HL-60 (cell line): ENCODE data around the gene CLIC4.
"Not testable (repeated sequence)": the region's sequence is repeated elsewhere in the genome, so short reads cannot be mapped to it uniquely, and the experiment has no call there.

Experiments used
- GABPA ChIP-seq: IDR thresholded peaks from 2 replicates; pipeline ENCODE4 v1.6.1; 2012; ENCODE audit warnings: low read depth
- POLR2AphosphoS5 ChIP-seq: IDR thresholded peaks from 2 replicates; pipeline ENCODE4 v1.6.1; 2012; ENCODE audit warnings: low read depth
- TF ChIP-seq, protein P1 (sequence below): IDR thresholded peaks from one replicate; pipeline ENCODE4 v1.5.1; 2011; ENCODE audit warnings: low read length, control low read depth, inconsistent platforms; ENCODE audit not compliant: insufficient read depth

DNA sequence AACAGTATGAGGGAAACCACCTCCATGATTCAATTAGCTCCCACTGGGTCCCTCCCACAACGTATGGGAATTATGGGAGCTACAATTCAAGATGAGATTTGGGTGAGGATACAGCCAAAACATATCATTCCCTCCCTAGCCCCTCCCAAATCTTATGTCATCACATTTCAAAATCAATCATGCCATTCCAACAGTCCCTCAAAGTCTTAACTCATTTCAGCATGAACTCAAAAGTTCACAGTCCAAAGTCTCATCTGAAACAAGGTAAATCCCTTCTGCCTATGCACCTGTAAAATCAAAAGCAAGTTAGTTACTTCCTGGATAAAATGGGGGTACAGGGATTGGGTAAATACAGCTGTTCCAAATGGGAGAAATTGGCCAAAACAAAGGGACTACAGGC, 146.1 kb downstream of the CLIC4 start:
- TF ChIP-seq GABPA, POLR2AphosphoS5: not testable (repeated sequence)
- TF ChIP-seq, protein P1, sequence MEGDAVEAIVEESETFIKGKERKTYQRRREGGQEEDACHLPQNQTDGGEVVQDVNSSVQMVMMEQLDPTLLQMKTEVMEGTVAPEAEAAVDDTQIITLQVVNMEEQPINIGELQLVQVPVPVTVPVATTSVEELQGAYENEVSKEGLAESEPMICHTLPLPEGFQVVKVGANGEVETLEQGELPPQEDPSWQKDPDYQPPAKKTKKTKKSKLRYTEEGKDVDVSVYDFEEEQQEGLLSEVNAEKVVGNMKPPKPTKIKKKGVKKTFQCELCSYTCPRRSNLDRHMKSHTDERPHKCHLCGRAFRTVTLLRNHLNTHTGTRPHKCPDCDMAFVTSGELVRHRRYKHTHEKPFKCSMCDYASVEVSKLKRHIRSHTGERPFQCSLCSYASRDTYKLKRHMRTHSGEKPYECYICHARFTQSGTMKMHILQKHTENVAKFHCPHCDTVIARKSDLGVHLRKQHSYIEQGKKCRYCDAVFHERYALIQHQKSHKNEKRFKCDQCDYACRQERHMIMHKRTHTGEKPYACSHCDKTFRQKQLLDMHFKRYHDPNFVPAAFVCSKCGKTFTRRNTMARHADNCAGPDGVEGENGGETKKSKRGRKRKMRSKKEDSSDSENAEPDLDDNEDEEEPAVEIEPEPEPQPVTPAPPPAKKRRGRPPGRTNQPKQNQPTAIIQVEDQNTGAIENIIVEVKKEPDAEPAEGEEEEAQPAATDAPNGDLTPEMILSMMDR: not testable (repeated sequence)
